Activated naive CD4-positive, alpha-beta T cell treated with anti-CD3 and anti-CD28 coated beads, Interleukin-2, amount 50 U/mL, for 24 hours (primary cell): ENCODE measurements around the gene DNASE1L3.

Source experiments
- H3K27ac Mint-ChIP-seq: one replicate; pipeline ENCODE4 v1.8.0; 2021; ENCODE audit warnings: mild to moderate bottlenecking, mixed read lengths
- H3K27me3 Mint-ChIP-seq: one replicate; pipeline ENCODE4 v1.8.0; 2021; ENCODE audit warnings: mixed read lengths
- H3K36me3 Mint-ChIP-seq: one replicate; pipeline ENCODE4 v1.8.0; 2021; ENCODE audit warnings: mixed read lengths
- H3K4me1 Mint-ChIP-seq: one replicate; pipeline ENCODE4 v1.8.0; 2021; ENCODE audit warnings: mixed read lengths
- H3K4me3 Mint-ChIP-seq: one replicate; pipeline ENCODE4 v1.8.0; 2021; ENCODE audit warnings: mild to moderate bottlenecking, mixed read lengths
- H3K9me3 Mint-ChIP-seq: one replicate; pipeline ENCODE4 v1.8.0; 2021; ENCODE audit warnings: mixed read lengths

DNASE1L3 gene

DNA sequence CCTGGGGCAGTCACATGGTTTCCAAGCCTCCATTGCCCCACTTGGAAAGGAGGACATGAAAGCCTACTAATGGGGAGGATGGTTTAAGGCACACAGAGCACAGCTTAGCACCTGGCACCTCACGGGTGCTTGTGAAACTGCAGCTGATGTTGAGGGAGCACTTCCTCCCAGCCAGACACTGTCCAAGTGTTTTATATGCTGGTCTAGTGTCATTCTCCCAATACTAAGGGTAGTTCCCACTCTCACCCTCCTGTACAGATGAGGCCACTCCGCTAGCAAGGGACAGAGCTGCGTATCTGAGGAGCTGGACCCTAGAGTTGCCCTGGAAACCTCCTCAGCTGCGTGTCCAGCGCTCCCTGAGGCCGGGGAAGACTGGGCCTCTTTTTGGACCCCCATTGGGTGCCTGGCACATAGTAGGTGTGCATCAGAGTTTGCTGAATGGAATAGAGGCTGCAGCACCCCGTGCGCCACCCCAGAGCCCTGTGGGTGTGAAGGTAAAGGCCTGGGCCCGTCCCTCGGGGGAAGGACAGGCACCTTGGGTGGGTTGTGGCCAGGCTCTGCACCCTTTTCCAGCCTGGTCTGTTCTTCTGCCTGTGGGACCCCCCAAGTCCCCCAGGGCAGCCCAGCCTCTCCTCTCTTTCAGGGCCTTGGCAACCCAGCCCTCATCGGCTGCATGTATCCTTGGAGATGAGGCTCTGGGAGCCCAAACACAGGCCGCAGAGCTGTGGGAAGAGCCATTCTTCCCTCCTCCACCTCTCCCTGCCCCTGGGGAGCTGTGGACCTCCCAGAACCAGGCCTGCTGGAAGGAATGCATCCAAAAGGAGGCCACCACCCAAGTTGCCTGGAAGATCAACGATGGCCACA, 31.3 kb downstream of the DNASE1L3 start:
- no peaks in the 10 kb centered on the region for H3K36me3 Mint-ChIP-seq
- no peaks in the 10 kb centered on the region for H3K9me3 Mint-ChIP-seq
- no peaks in the 10 kb centered on the region for H3K27me3 Mint-ChIP-seq
- peaks cover 6% of the 10 kb centered on the region for H3K4me1 Mint-ChIP-seq
- no peak overlapping the region for H3K4me3 Mint-ChIP-seq
- no peak overlapping the region for H3K27ac Mint-ChIP-seq

GRCh38 chr3:58178528-58179234, 32.1 kb downstream of the DNASE1L3 start:
- Mint-ChIP-seq H3K4me3 (peak overlapping the region; percentile 44), H3K27ac (no peak overlapping the region), H3K36me3 (no peaks in the 10 kb centered on the region), H3K27me3 (no peaks in the 10 kb centered on the region), H3K4me1 (peaks cover 6% of the 10 kb centered on the region), H3K9me3 (no peaks in the 10 kb centered on the region)

GRCh38 chr3:58177747-58178527, 32.8 kb downstream of the DNASE1L3 start:
- Mint-ChIP-seq H3K27ac (no peak overlapping the region), H3K9me3 (no peaks in the 10 kb centered on the region), H3K36me3 (no peaks in the 10 kb centered on the region), H3K4me3 (peak overlapping the region; percentile 54), H3K27me3 (no peaks in the 10 kb centered on the region), H3K4me1 (peaks cover 6% of the 10 kb centered on the region)

DNA sequence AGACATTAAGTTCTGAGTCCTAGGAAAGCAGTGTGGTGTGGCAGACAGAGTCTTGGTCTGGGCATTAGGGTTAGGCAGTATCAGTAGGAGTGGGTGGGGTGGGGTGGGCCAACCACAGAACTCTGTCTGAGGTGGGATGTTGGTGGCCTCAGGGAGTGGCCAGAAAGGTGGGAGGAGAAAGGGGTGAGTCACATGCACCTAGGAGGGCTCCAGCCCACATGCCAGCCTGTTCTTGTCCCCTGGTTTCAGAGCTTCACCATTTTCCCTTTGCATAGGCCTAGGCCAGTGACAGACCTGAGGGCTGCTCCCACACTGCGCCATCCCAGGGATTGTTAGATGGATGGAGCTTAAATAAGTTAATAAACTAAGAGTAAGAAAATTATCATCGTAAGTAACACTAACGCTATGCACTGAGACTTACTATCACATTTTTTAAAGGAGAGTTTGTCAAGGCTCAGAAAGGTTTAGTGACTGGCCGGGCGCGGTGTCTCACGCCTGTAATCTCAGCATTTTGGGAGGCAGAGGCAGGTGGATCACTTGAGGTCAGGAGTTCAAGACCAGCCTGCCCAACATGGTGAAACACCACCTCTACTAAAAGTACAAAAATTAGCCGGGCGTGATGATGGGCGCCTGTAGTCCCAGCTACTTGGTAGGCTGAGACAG, 33.8 kb downstream of the DNASE1L3 start:
- no peaks in the 10 kb centered on the region for H3K36me3 Mint-ChIP-seq
- H3K4me1 Mint-ChIP-seq = peaks cover 6% of the 10 kb centered on the region
- H3K27me3 Mint-ChIP-seq = no peaks in the 10 kb centered on the region
- no peaks in the 10 kb centered on the region for H3K9me3 Mint-ChIP-seq
- peak overlapping the region; percentile 60 for H3K4me3 Mint-ChIP-seq
- H3K27ac Mint-ChIP-seq = no peak overlapping the region

GRCh38 chr3:58176185-58176530, 34.6 kb downstream of the DNASE1L3 start:
- no peaks in the 10 kb centered on the region for H3K36me3 Mint-ChIP-seq
- H3K4me3 Mint-ChIP-seq = no peak overlapping the region
- peaks cover 6% of the 10 kb centered on the region for H3K4me1 Mint-ChIP-seq
- H3K9me3 Mint-ChIP-seq = no peaks in the 10 kb centered on the region
- no peaks in the 10 kb centered on the region for H3K27me3 Mint-ChIP-seq
- H3K27ac Mint-ChIP-seq = no peak overlapping the region

DNA sequence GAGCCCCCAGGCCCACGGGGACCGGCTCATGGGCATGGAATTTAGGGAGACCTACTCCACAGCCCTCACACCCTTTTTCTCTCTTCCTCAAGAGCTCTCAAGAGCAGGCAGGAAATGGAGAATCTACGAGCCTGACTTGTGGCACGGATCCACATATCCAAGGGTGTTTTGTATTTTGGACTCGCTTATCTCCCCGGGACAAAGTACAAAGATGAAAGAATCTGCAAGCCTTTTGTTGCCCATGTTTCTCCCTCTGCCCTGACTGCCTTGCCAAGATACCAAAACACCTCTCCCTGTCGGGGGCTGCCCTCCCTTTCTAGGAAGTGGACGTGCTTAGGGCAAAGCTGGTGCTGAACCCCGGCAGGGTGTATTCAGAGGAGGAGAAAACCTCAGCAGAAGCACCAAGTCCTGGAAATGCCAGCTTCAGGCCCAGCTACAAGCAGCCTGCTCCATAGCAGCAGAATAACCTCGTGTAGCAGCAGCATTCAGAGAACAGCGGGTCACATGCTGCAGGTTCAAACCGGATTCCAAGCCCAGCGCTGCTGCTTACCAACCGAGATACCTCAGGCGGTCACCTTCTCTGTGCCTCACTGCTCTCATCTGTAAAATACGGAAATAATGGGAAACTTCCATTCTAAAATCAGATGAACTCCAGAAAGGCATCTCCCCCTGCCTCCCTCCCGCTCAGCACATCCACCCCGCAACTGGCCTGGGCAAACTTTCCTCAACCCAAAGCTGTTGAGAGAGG, 35.2 kb downstream of the DNASE1L3 start:
- H3K4me1 Mint-ChIP-seq = peaks cover 6% of the 10 kb centered on the region
- no peaks in the 10 kb centered on the region for H3K36me3 Mint-ChIP-seq
- no peaks in the 10 kb centered on the region for H3K27me3 Mint-ChIP-seq
- H3K27ac Mint-ChIP-seq = no peak overlapping the region
- H3K4me3 Mint-ChIP-seq = no peak overlapping the region
- no peaks in the 10 kb centered on the region for H3K9me3 Mint-ChIP-seq

DNA sequence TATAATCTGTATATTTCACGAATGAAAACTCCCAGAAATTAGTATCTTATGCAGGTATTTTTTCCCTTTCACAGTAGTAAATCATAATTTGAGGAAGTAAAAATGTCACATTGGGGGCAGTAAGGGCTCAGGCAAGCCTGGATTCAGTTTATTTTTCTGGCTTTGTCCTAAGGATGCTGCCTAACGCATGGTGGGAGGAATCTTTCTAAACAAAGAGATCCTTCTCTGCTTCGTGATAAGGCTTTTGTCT, 35.7 kb downstream of the DNASE1L3 start:
- Mint-ChIP-seq H3K4me3 (no peak overlapping the region), H3K4me1 (peaks cover 6% of the 10 kb centered on the region), H3K27ac (no peak overlapping the region), H3K27me3 (no peaks in the 10 kb centered on the region), H3K9me3 (no peaks in the 10 kb centered on the region), H3K36me3 (no peaks in the 10 kb centered on the region)

DNA sequence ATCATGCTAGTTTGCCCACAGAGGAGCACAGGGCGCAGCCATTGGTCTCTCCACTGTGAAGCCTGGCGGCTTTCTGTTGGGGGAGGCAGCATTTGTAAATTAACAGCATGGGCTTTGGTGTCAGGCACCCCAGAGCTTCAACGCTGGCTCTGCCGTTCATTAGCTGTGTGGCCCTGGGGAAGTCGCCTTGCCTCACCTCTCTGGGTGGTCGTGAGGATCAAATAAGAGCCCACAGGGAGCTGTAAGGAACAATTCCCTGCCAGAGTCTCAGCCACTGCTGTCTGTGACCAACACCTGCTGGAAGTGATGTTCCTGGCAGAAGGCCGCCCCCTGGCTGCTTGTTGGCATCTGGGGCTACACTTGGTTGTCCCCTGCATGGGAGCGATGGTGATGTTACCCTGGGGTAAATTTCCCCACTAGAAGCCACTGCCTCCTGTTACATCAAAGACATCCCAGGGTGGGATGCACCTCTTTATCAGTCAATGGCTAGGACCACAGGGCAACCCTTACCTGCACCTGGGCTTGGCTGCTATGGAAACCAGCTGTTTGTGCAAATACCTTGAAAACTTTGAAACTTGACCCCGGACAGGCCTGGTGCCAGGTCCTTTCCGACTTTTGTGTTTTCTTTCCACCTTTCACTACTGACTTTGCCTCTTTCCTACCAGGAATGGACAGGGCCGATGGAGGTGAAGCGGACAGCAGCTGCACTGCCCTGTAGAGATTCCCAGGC, 36.9 kb downstream of the DNASE1L3 start:
- H3K4me1 Mint-ChIP-seq = peaks cover 6% of the 10 kb centered on the region
- H3K9me3 Mint-ChIP-seq = no peaks in the 10 kb centered on the region
- no peaks in the 10 kb centered on the region for H3K27me3 Mint-ChIP-seq
- H3K36me3 Mint-ChIP-seq = peaks cover 3% of the 10 kb centered on the region
- no peak overlapping the region for H3K27ac Mint-ChIP-seq
- H3K4me3 Mint-ChIP-seq = no peak overlapping the region

DNA sequence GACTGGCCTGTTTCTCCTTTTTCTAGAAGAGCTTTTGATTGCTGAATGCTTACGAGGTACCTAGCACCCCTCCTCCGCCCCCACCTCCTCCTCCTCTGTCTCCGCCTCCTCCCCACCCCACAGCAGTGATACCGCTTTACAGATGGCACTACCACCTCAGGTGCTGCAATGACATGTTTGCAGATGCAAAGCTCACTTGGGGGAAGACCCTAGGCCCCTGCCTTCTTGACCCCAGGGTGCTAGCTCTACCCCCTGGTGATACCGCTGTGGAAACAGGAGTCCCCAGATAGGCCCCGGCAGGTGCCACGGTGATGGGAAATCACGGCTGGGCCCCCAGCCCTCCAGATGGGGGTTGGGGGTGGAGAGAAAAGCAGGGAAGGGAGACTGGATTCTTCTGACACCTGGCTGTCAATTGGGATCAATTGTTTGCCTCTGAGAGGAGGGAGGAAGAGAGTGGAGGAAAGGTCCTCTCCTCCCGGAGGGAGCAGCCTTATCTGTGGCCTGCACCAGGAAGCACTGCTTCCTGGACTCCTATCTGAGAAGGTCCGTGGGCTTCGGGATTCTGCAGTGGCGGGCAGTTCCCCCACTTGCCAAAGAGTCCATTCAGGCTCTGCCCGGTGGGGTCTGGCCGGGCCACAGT, 37.6 kb downstream of the DNASE1L3 start:
- no peak overlapping the region for H3K4me3 Mint-ChIP-seq
- no peaks in the 10 kb centered on the region for H3K9me3 Mint-ChIP-seq
- no peaks in the 10 kb centered on the region for H3K4me1 Mint-ChIP-seq
- H3K27ac Mint-ChIP-seq = no peak overlapping the region
- peaks cover 3% of the 10 kb centered on the region for H3K36me3 Mint-ChIP-seq
- no peaks in the 10 kb centered on the region for H3K27me3 Mint-ChIP-seq

DNA sequence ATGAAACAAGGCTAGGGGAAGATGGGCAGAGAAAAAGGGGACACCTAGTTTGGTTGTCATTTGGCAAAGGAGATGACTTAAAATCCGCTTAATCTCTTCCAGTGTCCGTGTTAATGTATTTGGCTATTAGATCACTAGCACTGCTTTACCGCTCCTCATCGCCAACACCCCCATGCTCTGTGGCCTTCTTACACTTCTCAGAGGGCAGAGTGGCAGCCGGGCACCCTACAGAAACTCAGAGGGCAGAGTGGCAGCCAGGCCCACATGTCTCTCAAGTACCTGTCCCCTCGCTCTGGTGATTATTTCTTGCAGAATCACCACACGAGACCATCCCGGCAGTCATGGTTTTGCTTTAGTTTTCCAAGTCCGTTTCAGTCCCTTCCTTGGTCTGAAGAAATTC, 39.6 kb downstream of the DNASE1L3 start:
- Mint-ChIP-seq H3K4me1 (no peaks in the 10 kb centered on the region), H3K27ac (no peak overlapping the region), H3K4me3 (no peak overlapping the region), H3K9me3 (no peaks in the 10 kb centered on the region), H3K36me3 (peaks cover 3% of the 10 kb centered on the region), H3K27me3 (no peaks in the 10 kb centered on the region)

DNA sequence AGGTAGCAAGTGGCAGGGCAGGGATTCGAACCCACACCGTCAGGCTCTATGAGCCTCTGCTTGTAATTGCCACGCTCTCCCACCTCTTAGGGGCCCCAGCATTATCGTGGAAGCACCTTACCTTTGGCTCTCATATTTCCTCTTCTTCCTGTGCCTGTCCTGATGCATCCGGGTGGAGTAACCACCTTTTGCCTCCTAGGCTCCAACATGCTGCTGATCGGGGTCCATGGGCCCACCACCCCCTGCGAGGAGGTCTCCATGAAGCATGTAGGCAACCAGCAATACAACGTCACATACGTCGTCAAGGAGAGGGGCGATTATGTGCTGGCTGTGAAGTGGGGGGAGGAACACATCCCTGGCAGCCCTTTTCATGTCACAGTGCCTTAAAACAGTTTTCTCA, 40.4 kb downstream of the DNASE1L3 start:
- Mint-ChIP-seq H3K27ac (no peak overlapping the region), H3K36me3 (peaks cover 3% of the 10 kb centered on the region), H3K9me3 (no peaks in the 10 kb centered on the region), H3K27me3 (no peaks in the 10 kb centered on the region), H3K4me1 (no peaks in the 10 kb centered on the region), H3K4me3 (no peak overlapping the region)

DNA sequence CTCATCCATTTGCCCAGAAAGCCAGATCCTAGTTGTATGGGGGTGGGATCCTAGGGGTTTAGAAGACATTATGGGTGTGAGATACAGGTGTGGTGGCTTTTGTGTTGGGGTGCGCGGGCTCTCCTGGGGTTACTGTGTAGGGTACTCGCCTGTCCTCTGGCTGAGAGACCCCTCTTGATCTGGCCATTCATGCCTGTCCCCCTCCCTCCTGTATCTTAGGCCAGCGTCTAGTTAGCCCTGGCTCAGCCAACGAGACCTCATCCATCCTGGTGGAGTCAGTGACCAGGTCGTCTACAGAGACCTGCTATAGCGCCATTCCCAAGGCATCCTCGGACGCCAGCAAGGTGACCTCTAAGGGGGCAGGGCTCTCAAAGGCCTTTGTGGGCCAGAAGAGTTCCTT, 41.4 kb downstream of the DNASE1L3 start:
- Mint-ChIP-seq H3K36me3 (peaks cover 3% of the 10 kb centered on the region), H3K27ac (no peak overlapping the region), H3K4me3 (no peak overlapping the region), H3K4me1 (no peaks in the 10 kb centered on the region), H3K9me3 (no peaks in the 10 kb centered on the region), H3K27me3 (no peaks in the 10 kb centered on the region)

- no peaks in the 10 kb centered on the region for H3K4me1 Mint-ChIP-seq
- H3K27ac Mint-ChIP-seq = no peak overlapping the region
- no peaks in the 10 kb centered on the region for H3K27me3 Mint-ChIP-seq
- peaks cover 3% of the 10 kb centered on the region for H3K36me3 Mint-ChIP-seq
- no peaks in the 10 kb centered on the region for H3K9me3 Mint-ChIP-seq
- H3K4me3 Mint-ChIP-seq = no peak overlapping the region
Measured at GRCh38 chr3:58168498-58168897, 42.3 kb downstream of the DNASE1L3 start.
